CD4-positive, alpha-beta T cell treated with Interleukin-15 for 1 hour (primary cell): ENCODE measurements around the gene CCDC138.

ENCODE experiments used
- DNase-seq: peaks from one replicate; pipeline ENCODE4 v3.0.0-alpha.2; 2020

CCDC138 gene

DNA sequence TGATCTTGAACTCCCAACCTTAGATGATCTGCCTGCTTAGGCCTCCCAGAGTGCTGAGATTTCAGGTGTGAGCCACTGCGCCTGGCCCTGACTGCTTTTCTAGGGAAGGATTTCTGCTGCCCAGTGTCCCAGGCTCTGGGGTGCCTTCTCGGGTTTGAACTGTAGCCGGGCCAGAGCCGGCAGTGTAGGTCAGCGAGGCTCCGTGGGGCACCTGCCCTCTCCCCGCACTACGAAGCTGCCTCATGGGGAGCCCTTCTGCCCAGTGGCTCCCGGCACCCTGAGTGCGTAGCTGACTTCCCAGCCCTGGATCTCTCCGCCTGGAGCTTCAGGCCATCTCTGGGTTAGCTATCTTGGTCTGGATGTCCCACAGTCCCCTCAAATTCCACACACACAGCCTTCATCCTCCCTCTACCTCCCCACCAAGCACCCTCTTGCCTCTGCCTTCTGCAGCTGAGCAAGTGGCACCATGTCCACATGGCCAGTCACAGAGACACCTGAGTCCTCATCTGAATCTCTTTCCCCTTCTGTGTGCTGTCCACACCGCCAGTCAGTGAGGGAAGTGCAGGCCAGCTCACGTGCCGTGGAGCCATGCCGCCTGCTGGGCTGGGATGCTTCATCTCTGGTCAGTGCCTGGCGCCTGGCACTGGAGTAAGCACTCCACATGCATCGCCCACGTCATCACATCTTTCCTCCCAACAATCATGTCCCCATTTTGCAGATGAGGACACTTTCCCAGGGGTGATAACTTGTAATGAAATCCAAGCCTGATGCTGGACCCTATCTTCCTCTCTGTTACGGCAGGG, 133.2 kb downstream of the CCDC138 start:
- no peak for DNase-seq

DNA sequence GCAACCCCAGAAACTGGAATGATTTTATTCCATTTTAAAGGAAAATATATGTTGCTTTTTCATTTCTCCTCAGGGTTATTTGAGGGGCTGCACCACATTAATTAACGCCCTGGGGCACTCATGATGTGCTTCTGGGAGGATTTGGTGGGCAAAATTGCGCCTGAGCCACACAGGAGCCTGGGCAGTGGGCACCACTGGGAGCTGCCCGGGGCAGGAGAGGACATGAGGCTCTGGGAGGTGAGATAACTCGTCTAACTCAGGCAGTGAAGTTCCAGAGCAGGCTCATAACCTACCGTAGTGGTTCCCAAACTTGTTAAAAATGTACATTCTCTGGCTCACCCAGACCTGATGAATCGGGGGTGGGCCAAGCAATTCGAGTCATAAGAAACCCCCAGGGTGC, 134.1 kb downstream of the CCDC138 start:
- DNase-seq = no peak

DNA sequence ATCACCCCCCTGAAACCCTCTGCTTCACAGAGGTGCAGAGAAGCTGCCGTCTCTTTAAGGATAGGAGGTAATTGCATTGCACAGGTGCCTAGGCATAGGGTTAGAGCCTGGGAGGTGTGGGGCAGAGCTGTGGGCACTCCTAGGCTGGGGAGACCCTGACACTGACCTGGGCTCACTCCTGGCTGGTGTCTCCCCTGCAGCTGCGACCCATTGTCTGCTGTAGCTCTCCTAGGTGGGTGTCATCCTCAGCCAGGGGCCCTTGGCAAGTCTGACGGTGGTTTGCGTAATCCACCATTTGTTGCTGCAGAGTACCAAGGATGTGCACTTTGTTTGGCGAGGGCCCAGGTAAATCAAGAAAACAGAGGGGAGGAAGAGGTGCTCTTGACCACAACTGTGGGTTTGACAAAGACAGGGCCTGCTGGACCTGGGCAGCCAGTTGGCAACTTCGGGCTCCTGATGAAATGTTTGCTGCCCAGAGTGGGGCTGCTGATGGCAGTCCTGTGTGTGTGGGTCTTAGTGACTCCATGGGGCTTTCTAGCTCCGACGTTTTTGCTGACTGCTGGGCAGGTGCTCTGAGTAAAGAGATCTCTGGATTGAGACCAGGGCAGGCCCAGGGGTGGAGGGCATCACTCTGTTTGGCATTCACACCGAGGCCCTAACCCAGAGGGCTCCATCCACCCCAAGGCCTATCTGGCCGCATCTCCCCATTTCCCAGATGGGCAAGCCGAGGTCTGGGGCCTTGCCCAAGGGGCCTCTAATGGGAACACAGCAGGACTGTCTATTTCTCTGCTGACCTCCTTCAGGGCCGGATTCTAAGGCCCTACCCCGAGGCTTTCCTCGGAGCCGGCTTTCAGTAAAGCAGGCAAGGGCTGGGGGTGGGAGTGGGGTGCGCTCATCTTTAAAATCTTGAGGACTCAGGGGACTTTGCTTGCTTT, 134.8 kb downstream of the CCDC138 start:
- no peak for DNase-seq

DNA sequence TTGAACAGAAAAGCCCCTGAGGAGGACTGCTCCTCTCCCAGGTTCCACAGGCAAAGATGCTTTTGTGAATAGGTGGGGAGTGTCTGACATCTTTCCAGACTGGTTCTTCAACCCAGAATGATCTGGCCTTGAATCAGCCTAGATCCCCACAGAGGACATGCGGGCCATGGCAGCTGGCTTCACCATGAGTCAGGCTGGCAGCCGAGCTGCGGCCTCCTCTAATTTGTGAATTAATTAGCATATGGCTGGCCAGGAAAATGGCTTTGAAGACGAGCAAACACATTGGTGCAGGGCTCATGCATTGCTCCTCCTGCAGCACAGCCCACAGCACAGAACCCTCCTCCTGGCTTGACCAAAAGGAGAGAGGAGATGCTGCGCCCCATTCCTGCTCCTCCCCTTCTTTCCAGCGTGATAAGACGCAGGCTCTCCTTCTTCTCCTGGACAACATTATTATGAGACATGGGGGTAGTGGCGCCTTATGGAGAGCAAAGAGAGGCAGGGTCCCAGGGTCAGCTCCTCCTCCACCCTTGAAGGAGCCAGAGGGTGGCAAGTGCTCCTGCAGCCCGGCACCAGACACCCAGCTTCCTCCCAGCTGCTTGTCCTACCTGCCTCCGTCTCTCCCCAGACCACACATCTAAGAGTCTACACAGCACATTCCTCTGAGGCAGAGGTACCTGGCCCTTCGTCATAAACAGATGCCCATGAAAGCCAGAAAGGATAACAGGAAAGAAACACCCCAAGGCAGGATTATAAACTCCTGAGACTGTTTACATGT, 135.8 kb downstream of the CCDC138 start:
- DNase-seq = no peak

DNA sequence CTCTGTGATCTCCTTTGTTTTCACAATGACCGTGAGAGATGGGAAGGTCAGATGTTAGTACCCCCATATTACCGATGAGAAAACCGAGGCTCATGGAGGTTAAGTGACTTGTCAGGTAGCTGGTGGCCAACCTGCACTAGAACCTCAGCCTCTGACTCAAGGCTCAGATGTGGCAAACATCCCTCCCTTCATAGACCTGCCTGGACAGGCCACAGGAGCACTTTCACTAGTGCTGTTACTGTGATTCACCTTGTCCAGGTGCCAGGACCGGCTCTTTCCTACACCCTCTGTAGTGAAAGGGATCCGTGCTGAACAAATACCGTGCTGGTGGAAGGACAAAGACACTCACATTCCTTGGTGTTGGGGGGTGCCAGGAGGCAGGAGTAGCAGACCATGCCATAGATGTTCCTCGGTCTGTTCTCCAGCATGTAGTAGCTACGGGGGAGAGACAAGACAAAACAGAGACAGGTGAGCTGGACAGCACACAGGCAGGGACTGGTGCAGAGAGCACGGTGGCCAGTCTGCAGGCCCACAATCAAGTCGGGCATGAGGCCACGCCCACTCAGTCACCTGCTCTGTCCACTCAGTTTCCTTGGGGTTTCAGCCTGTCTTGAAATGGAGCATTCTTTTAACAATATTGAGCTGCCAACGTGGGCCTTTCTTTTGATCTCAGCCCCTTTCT, 136.6 kb downstream of the CCDC138 start:
- no peak for DNase-seq

DNA sequence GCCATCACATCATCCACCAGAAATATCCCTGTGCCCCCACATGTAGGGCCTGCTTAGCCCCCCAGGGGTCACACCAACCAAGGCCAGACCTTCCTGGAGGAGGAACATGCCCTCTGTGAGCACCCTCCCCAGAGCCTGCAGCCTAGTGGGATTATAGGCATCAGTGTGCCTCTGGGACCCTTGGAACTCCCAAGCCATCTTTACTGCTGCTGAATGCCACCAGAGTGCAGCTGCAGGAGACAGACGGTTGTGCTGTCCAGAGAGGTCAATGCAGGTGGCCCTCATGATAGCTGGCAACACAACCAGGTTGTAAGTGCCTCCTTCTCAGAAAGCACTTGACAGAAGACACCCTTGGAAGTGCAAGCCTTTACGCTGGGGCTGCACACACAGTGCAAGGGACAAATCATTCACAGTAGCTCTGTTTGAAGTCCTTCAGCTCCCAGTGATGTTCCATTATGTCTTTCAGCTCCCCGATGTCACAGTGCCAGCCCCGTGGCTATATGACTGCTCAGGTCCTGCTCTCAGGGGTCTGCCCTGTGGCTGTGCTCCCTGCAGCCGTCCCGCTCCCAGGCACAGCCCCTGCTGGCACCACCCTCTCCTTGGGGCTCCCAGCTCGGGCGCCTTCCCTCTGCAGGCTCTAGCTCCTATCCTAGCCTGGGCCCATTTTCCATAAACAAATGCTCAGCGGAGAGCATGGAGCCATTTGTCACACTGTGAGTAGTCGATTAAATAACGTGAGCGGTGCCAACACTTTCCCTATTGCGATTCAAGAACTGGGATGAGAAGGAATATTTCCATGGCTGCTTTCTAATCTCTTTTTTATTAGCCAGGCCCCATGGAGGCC, 137.4 kb downstream of the CCDC138 start:
- DNase-seq = no peak

DNA sequence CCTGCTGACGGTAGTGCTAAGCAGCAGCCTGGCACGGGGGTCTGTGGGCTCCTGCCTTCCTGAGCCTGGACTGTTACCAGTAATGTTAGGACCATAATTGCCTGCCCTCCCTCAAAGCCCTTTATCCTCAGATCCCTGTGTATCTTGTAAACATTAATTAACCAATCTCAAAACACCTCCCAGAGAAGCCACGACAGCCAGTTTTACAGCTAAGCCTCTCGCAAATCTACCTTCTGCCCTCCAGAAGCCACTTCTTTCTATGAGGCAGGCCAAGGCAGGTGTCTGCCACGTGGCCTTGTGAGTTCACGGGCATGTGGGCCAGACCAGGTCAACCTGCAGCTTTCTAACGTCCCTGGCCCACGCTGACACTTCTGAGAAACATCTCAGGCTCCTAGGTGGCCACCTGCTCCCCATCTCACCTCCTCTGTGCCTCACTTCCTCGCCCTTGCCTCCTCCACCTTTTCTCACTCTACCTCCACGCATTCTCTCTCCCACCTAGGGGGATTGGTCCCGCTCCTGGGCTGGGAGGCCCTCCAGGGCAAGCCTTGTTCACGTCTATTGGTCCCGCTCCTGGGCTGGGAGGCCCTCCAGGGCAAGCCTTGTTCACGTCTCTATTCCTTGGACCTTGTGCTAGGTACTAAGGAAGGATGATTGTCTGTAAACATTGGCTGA, 138.1 kb downstream of the CCDC138 start:
- no peak for DNase-seq

DNA sequence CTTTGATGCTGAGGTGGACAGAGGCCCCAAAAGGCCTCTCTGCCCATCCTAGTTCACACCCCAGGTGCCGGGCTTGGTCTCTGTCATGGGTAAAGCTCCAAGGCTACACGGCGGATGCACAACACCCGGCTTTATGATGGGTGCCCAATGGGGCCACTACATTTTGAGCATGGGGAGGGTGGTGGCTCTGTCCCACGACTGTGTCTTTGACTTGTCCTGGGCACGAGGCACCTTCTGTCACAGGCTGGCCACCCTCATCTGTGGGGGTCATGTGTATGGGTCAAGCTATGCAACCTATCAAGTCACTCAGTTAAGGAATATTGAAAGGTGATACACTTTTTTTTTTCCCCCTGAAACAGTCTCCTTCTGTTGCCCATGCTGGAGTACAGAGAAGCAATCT, 138.7 kb downstream of the CCDC138 start:
- DNase-seq = no peak

DNA sequence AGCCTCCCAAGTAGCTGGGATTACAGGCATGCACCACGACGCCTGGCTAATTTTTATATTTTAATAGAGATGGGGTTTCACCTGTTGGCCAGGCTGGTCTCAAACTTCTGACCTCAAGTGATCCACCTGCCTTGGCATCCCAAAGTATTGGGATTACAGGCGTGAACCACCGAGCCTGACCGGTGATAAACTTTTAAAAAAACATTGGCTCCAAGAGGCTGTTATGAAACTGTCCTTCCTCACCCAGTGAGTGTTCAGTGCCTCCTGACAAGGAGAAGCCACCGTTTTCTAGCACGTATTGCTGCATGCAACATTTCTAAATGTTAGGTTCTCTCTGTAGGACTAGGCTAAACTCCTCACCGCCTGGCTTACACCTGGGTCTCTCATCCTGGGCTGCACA, 139.2 kb downstream of the CCDC138 start:
- no peak for DNase-seq
